ACHN (cell line): ENCODE data around the gene PDCD2.
A peak's percentile ranks its signal among the peaks of the same experiment; 100 is the strongest.
"Not testable (repeated sequence)": the region's sequence is repeated elsewhere in the genome, so short reads cannot be mapped to it uniquely, and the experiment has no call there.

Source experiments
- DNase-seq: peaks from one replicate; pipeline ENCODE4 v3.0.0-alpha.2; 2015
- in situ Hi-C: cut with HindIII; loops from 2 replicates; pipeline ENCODE4 v1.10.0; 2017; ENCODE audit warnings: low sequenced_read_pairs, low pct_ligation_motif_present, low pct_unique_long_range_greater_than_20kb

PDCD2 gene

GRCh38 chr6:170554013-170554795 is 30.2 kb downstream of the PDCD2 start, which contains the start of gene TBP:
TBP (plus strand) TSS chr6:170554369; CDS start chr6:170557030, 2,661 bp downstream.
- in situ Hi-C loops = no loop called here
- peak; percentile 98 for DNase-seq

DNA sequence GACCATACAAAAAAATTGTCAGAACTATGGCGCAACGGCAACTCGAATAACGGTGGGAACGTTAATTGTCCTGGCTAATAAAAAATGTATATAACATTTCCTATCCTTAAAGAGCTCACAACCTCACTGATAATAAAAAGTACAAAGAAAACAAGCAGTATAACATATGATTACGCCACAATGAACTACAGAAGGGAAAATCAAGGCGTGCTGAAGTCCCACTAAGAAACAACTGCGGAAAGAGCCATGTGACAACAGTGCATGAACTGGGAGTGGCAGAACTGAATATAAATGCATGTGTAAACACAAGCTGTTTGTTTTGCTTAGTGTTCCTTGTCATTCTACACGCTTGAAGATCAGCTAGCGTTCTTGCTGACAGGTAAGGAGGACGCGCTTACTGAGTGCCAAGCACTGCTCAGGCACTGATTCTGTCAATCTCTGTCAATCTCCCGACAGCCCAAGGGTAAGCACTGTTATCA is 30.9 kb downstream of the PDCD2 start:
- no peak for DNase-seq
- in situ Hi-C loops = no loop called here

- in situ Hi-C loops = no loop called here
- peak; percentile 91 for DNase-seq
Observed at GRCh38 chr6:170552765-170553533, 31.5 kb downstream of the PDCD2 start, which contains the start of gene PSMB1. PSMB1 (minus strand) TSS chr6:170553307; CDS start chr6:170553242, 65 bp downstream.

DNA sequence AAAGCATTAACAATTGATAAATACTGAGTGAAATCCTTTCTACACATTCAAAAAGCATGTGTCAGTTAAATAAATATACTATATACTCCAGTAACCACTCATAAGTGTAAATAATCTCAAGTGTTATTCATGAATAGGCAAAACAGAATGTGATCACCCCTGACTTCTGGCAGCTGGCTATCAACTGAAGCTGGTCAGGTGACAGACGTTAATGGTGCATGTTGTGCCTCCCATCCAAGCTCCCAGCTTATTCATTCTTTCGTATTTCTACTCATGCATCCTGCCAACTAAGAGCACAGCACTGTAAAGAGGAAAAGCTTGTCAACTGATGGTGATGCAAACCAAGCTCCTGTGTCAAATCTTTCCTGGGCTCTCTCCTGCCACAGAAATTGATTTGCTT is 39.0 kb downstream of the PDCD2 start:
- in situ Hi-C loops = no loop called here
- no peak for DNase-seq

GRCh38 chr6:170542031-170542719 is 42.3 kb downstream of the PDCD2 start:
- in situ Hi-C loops = no loop called here
- DNase-seq = no peak

DNA sequence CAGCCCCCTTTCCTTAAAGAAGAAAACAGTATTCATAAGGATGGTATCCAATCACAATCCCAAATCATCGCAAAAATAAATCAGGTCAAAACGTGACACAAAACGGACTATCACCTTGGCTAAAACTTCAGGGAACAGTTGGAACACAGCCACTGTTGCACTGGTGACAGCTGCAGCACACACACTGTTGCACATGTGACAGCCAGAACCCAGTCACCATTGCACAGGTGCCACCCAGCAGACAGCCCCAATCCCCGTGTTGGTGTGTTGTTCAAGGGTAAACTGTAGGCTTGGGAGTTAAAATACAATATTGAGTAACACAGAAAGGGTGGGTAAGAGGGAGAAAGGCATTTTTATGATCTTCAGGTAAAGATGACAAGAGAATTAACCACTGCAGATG is 47.1 kb downstream of the PDCD2 start:
- in situ Hi-C loops = no loop called here
- no peak for DNase-seq

GRCh38 chr6:170536671-170537070 is 47.8 kb downstream of the PDCD2 start:
- no peak for DNase-seq
- in situ Hi-C loops = no loop called here

GRCh38 chr6:170535004-170535403 is 49.4 kb downstream of the PDCD2 start:
- in situ Hi-C loops = no loop called here
- no peak for DNase-seq

DNA sequence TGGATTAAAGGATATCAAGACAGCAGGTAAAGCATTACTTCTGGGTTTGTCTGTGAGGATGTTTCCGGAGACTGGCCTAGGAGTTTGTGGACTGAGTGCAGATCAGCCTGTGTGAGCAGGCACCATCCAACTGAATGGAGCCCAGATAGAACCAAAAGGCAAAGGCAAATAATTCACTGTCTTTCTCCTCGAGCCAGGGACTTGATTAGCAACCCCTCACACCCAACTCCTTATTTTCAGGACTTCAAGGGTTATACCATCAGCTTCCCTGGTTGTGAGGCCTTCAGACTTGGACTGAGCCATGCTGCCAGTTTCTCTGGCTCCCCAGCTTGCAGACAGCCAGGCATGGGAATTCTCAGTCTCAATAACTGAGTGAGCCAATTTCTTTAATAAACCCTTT is 50.6 kb downstream of the PDCD2 start:
- in situ Hi-C loops = no loop called here
- DNase-seq = no peak

GRCh38 chr6:170532867-170533488 is 51.5 kb downstream of the PDCD2 start:
- in situ Hi-C loops = no loop called here
- no peak for DNase-seq

- in situ Hi-C loops = no loop called here
Observed at GRCh38 chr6:170529839-170530469, 54.5 kb downstream of the PDCD2 start.

DNA sequence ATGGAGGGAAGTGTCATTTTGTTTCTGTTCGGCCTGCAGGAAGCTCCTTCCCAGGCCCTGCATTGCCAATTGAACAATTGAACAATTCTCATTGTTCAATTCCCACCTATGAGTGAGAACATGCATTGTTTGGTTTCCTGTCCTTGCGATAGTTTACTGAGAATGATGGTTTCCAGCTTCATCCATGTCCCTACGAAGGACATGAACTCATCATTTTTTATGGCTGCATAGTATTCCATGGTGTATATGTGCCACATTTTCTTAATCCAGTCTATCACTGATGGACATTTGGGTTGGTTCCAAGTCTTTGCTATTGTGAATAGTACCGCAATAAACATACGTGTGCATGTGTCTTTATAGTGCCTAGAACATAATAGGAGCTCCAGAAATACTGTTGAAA is 56.4 kb downstream of the PDCD2 start:
- in situ Hi-C loops, DNase-seq: not testable (repeated sequence)

More at GRCh38 chr6:170529839-170530469, 54.5 kb downstream of the PDCD2 start:
- DNase-seq = peak; percentile 65

DNA sequence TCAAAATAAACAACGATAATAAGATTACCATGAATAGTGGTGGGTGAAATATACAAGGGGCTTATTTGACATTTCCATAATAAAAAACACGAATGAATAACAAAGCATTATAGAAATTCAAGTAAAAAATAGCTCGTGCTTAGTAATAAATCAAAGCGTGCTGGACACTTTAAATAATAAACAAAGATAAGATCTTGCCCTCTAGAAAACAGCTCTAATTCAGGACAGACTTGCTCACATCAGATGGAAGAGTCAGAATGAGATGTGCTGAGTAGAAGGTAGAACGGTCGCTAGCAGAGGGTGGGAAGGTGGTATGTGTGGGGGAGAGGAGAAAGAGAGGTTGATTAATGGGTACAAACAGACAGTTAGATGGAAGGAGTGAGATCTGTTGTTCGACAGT is 58.6 kb downstream of the PDCD2 start:
- in situ Hi-C loops = no loop called here
- no peak for DNase-seq
